OCI-LY7 (cell line): ENCODE measurements around the gene UBE4A. TPM values are rescaled to one million over a fixed set of nuclear protein-coding genes. Genes with fewer than 3 reads are reported as not detected.

Experiments used
- BruUV-seq: library from RNA; stranded (reverse); fragments of 400-500 nt; replicated peaks from 2 replicates; lab custom pipeline; 2021; lab: Mats Ljungman, UMichigan
- CTCF ChIA-PET: fragments of 300-600 bp; sonication (Branson Sonifier 250); formaldehyde crosslinking; loops from one replicate; lab custom pipeline; 2022; ENCODE audit warnings: antibody characterized with exemption; ENCODE audit not compliant: unreplicated experiment; lab: Charles Lee
- POLR2A ChIA-PET: fragments of 300-600 bp; sonication (Branson Sonifier 250); formaldehyde crosslinking; loops from one replicate; lab custom pipeline; 2022; ENCODE audit warnings: antibody characterized with exemption; lab: Charles Lee
- DNase-seq: peaks from one replicate; pipeline ENCODE4 v3.0.0-alpha.2; 2015; ENCODE audit warnings: low spot score
- H2AFZ ChIP-seq: fragments of 200-600 bp; sonication (generic), shearing (Covaris generic); 2 replicates; pipeline ENCODE4 v1.6.1; 2014; ENCODE audit warnings: mild to moderate bottlenecking, antibody characterized with exemption, low read length, moderate library complexity
- H3K27ac ChIP-seq: fragments of 200-600 bp; sonication (generic); 2 replicates; pipeline ENCODE4 v1.5.1; 2014; ENCODE audit warnings: mixed run types, low read depth, mild to moderate bottlenecking, moderate library complexity, low read length, inconsistent platforms; ENCODE audit not compliant: poor library complexity, severe bottlenecking
- H3K36me3 ChIP-seq: fragments of 200-600 bp; sonication (generic); 2 replicates; pipeline ENCODE4 v1.6.1; 2014; ENCODE audit warnings: mild to moderate bottlenecking, antibody characterized with exemption, low read length, moderate library complexity, mixed read lengths; ENCODE audit not compliant: insufficient read depth
- H3K4me1 ChIP-seq: fragments of 200-600 bp; sonication (generic); 2 replicates; pipeline ENCODE4 v1.5.1; 2014; ENCODE audit warnings: mild to moderate bottlenecking, low read length; ENCODE audit not compliant: insufficient read depth, poor library complexity, severe bottlenecking
- H3K4me2 ChIP-seq: fragments of 200-600 bp; sonication (generic); 2 replicates; pipeline ENCODE4 v1.6.1; 2014; ENCODE audit warnings: mild to moderate bottlenecking, low read length
- H3K4me3 ChIP-seq: fragments of 200-600 bp; sonication (generic); 2 replicates; pipeline ENCODE4 v1.5.1; 2014; ENCODE audit warnings: mild to moderate bottlenecking, low read depth, low read length; ENCODE audit not compliant: poor library complexity, severe bottlenecking
- H3K79me2 ChIP-seq: fragments of 200-600 bp; sonication (generic); 2 replicates; pipeline ENCODE4 v1.6.1; 2016; ENCODE audit warnings: low read depth, mild to moderate bottlenecking, low read length, moderate library complexity, mixed read lengths; ENCODE audit not compliant: insufficient read depth
- H3K9me2 ChIP-seq: fragments of 200-600 bp; sonication (generic); 2 replicates; pipeline ENCODE4 v1.6.1; 2016; ENCODE audit warnings: mild to moderate bottlenecking, low read length, mixed read lengths; ENCODE audit not compliant: insufficient read depth
- H3K9me3 ChIP-seq: fragments of 200-600 bp; sonication (generic); 2 replicates; pipeline ENCODE4 v1.6.1; 2014; ENCODE audit warnings: mild to moderate bottlenecking, mixed run types, low read length, mixed read lengths
- H4K20me1 ChIP-seq: fragments of 200-600 bp; sonication (generic); 2 replicates; pipeline ENCODE4 v1.6.1; 2014; ENCODE audit warnings: mild to moderate bottlenecking, antibody characterized with exemption, low read length, moderate library complexity, mixed read lengths; ENCODE audit not compliant: insufficient read depth
- CTCF ChIP-seq: fragments of 200-600 bp; sonication (generic); conservative IDR thresholded peaks from 2 replicates; pipeline ENCODE4 v1.5.1; 2014; ENCODE audit warnings: mild to moderate bottlenecking, antibody characterized with exemption, low read length, moderate library complexity, mixed read lengths
- EZH2phosphoT487 ChIP-seq: fragments of 200-600 bp; sonication (generic); IDR thresholded peaks from 2 replicates; pipeline ENCODE4 v1.6.1; 2018; ENCODE audit warnings: low read depth, borderline replicate concordance, mild to moderate bottlenecking, mixed run types, antibody characterized with exemption, low read length, moderate library complexity, mixed read lengths
- intact Hi-C: fragments of 100-400 bp; cut with micrococcal nuclease; formaldehyde crosslinking; loops from one replicate; pipeline ENCODE4 v1.10.0; 2022; ENCODE audit not compliant: unreplicated experiment
- total RNA-seq, 2 experiments: library from RNA; depleted of rRNA in 1 of 2; stranded (reverse); fragments of >200 nt in 1 of 2; shearing (Covaris generic) in 1 of 2; gene quantifications; 2 replicates each; pipeline ENCODE4 v1.2.3, GENCODE V29; 2014 to 2022

UBE4A gene
- total RNA-seq, 2 experiments from 2014 or later: 28.0 to 38.4 TPM

DNA sequence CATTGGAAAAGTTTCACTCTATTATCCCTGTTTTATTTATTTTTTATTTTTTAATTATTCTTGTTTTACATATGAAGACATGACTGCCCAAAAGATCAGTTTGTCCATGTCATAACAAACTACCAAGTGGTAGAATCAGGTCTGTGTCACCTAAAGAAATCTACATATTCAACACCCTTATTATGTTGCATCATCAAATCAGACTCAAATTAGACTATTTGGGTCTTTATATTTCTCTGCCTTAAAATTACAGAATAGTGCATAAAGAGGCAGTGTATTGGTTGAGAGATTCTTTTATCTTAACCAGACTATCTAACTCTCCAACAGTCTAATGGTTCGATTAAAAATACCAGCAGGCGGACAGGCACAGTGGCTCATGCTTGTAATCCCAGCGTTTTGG lies 23.6 kb downstream of the UBE4A start:
- no peaks in the 10 kb centered on the region for H3K79me2 ChIP-seq
- no peaks in the 10 kb centered on the region for H3K9me3 ChIP-seq
- no peaks in the 10 kb centered on the region for H4K20me1 ChIP-seq
- H3K4me1 ChIP-seq: no peaks in the 10 kb centered on the region
- H3K4me2 ChIP-seq: no peak overlapping the region
- ChIA-PET CTCF (no interaction called here), POLR2A (interaction anchor here (1.2 kb wide), 1 partner anchor 21 kb away, joined by 4 read pairs; no protein-coding TSS in a partner anchor)
- TF ChIP-seq CTCF (no peak), EZH2phosphoT487 (no peak)
- no peak overlapping the region for H2AFZ ChIP-seq
- H3K36me3 ChIP-seq: peaks cover 95% of the 10 kb centered on the region
- no peak overlapping the region for H3K27ac ChIP-seq
- H3K4me3 ChIP-seq: no peak overlapping the region
- no peak for DNase-seq
- H3K9me2 ChIP-seq: no peaks in the 10 kb centered on the region
- intact Hi-C loops: no loop called here
- BruUV-seq: no TSS peak

- H3K36me3 ChIP-seq: peaks cover 95% of the 10 kb centered on the region
- H4K20me1 ChIP-seq: no peaks in the 10 kb centered on the region
- TF ChIP-seq CTCF: no peak
- TF ChIP-seq EZH2phosphoT487: no peak
- H2AFZ ChIP-seq: no peak overlapping the region
- POLR2A ChIA-PET: interaction anchor here (0.6 to 1.2 kb wide), 2 partner anchors 22 to 172 kb away, joined by 3 to 4 read pairs; no protein-coding TSS in a partner anchor
- H3K9me3 ChIP-seq: no peaks in the 10 kb centered on the region
- BruUV-seq: no TSS peak
- no peak for DNase-seq
- H3K4me3 ChIP-seq: no peak overlapping the region
- no peak overlapping the region for H3K4me2 ChIP-seq
- no peaks in the 10 kb centered on the region for H3K9me2 ChIP-seq
- H3K27ac ChIP-seq: no peak overlapping the region
- intact Hi-C loops: no loop called here
- CTCF ChIA-PET: no interaction called here
- H3K79me2 ChIP-seq: no peaks in the 10 kb centered on the region
- H3K4me1 ChIP-seq: no peaks in the 10 kb centered on the region
These were observed 24.3 kb downstream of the UBE4A start for GRCh38 chr11:118383657-118384056.

DNA sequence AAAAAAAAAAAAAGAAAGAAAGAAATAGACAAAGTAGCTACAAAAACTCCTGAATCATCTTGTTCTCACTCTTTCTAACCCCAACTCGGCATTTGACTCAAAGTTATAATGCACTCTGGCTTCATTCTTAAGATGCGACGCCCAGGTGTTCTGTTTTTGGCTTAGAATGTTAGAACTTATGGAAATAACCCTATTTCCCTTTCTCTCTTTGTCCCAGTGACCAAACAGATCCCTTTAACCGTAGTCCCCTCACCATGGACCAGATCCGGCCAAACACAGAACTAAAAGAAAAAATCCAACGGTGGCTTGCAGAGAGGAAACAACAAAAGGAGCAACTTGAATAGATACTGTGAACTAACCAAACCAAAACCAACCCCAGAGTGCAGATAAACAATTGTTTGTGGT lies 36.7 kb downstream of the UBE4A start:
- no peak for DNase-seq
- peaks cover 72% of the 10 kb centered on the region for H3K36me3 ChIP-seq
- POLR2A ChIA-PET: interaction anchor here (0.7 kb wide), 2 partner anchors 14 to 134 kb away, joined by 3 to 10 read pairs; no protein-coding TSS in a partner anchor
- intact Hi-C loops: no loop called here
- H3K9me3 ChIP-seq: no peaks in the 10 kb centered on the region
- H2AFZ ChIP-seq: no peak overlapping the region
- no TSS peak for BruUV-seq
- CTCF ChIA-PET: no interaction called here
- peaks cover 28% of the 10 kb centered on the region for H3K4me1 ChIP-seq
- H3K27ac ChIP-seq: no peak overlapping the region
- H3K4me2 ChIP-seq: no peak overlapping the region
- no peaks in the 10 kb centered on the region for H4K20me1 ChIP-seq
- peaks cover 3% of the 10 kb centered on the region; the same call in 1 of the 2 replicates for H3K79me2 ChIP-seq
- no peaks in the 10 kb centered on the region for H3K9me2 ChIP-seq
- no peak overlapping the region for H3K4me3 ChIP-seq
- TF ChIP-seq EZH2phosphoT487: no peak
- no peak for TF ChIP-seq CTCF
